PFSK-1 (cell line): ENCODE data around the gene ARHGEF39.

Experiments used
- POLR2AphosphoS5 ChIP-seq: IDR thresholded peaks from 2 replicates; pipeline ENCODE4 v1.6.1; 2012; ENCODE audit warnings: low read depth, mild to moderate bottlenecking, control low read depth, low read length, moderate library complexity
- REST ChIP-seq, 2 experiments: IDR thresholded peaks; 2 replicates each; pipeline versions ENCODE4 v1.6.1 to v1.8.0; 2011 to 2012; ENCODE audit warnings: low read depth in 2 of 2, low read length in 2 of 2, control low read depth in 1 of 2, inconsistent platforms in 1 of 2, mild to moderate bottlenecking in 1 of 2, moderate library complexity in 1 of 2; ENCODE audit not compliant: insufficient read depth in 1 of 2

GRCh38 chr9:35696520-35697215 lies 31.7 kb upstream of the ARHGEF39 start:
- TF ChIP-seq POLR2AphosphoS5 (no peak; the same call in 1 of the 2 replicates), REST (IDR thresholded peaks at IDR 0.05; ENCODE audit: insufficient read depth in 1 of 2, low read depth in 2 of 2, low read length in 2 of 2) (no peak)
